Spleen (tissue), 7 donors: ENCODE measurements around the gene SERPINB11.

Experiments
- CTCF ChIP-seq, 11 experiments: fragments of 200-600 bp in 7 of 11; fragments of 450-650 bp in 4 of 11; sonication (generic) in 4 of 11; IDR thresholded peaks in 8 of 11; conservative IDR thresholded peaks in 3 of 11; 1 replicate in 7 of 11; 2 replicates in 4 of 11; pipeline versions ENCODE4 v1.4.0 to v1.8.0; 2016 to 2021; ENCODE audit warnings: antibody characterized with exemption in 11 of 11, inconsistent platforms in 4 of 11, mild to moderate bottlenecking in 1 of 11
- POLR2A ChIP-seq, 3 donors: fragments of 450-650 bp; IDR thresholded peaks; one replicate each; pipeline ENCODE4 v1.5.1; 2017; ENCODE audit warnings: antibody characterized with exemption in 3 of 3, mild to moderate bottlenecking in 1 of 3
- POLR2AphosphoS5 ChIP-seq, 3 donors: sonication (generic); formaldehyde crosslinking; IDR thresholded peaks; one replicate each; pipeline ENCODE4 v1.5.1; 2017; ENCODE audit warnings: antibody characterized with exemption in 3 of 3
- donor health status: DM: no; HTN: no; CAD: no; lungs with moderate emphysema.
- donor health status: DM: no; HTN: no; CAD: no.
- donor health status: DM: no; HTN: no; CAD: no.

GRCh38 chr18:63700501-63700900 is 2.3 kb upstream of the SERPINB11 start:
- no peak for TF ChIP-seq POLR2A (IDR thresholded peaks at IDR 0.05)
- no peak for TF ChIP-seq CTCF (IDR thresholded peaks at IDR 0.05 in 8 of 11, conservative IDR thresholded peaks at IDR 0.05 in 3 of 11)
- TF ChIP-seq POLR2AphosphoS5 (IDR thresholded peaks at IDR 0.05) = no peak
